K562 (cell line): ENCODE results near the gene EML5.
"Not testable (repeated sequence)": the region's sequence is repeated elsewhere in the genome, so short reads cannot be mapped to it uniquely, and the experiment has no call there.

Experiments used
- EZH2 ChIP-seq: IDR thresholded peaks from 2 replicates; pipeline ENCODE4 v1.6.1; 2012; ENCODE audit warnings: low read depth, mild to moderate bottlenecking, inconsistent platforms, low read length, borderline replicate concordance
- IRF9 ChIP-seq: fragments of 450-650 bp; IDR thresholded peaks from 2 replicates; pipeline ENCODE4 v1.6.1; 2016; ENCODE audit warnings: missing biosample characterization, missing genetic modification characterization
- PKNOX1 ChIP-seq: fragments of 450-650 bp; IDR thresholded peaks from 2 replicates; pipeline ENCODE4 v1.6.1; 2016
- POLR2A ChIP-seq: fragments of 450-650 bp; conservative IDR thresholded peaks from 2 replicates; pipeline ENCODE4 v1.6.1; 2016
- PRDM10 ChIP-seq: fragments of 450-650 bp; IDR thresholded peaks from 2 replicates; pipeline ENCODE4 v1.6.1; 2018; ENCODE audit not compliant: partially characterized antibody
- REST ChIP-seq, 2 experiments: fragments of 450-650 bp; formaldehyde crosslinking in 1 of 2; IDR thresholded peaks; 2 replicates each; pipeline versions ENCODE4 v1.4.0 to v1.6.1; 2014 to 2020; ENCODE audit warnings: mild to moderate bottlenecking in 2 of 2, borderline replicate concordance in 1 of 2, low read depth in 1 of 2
- ZKSCAN8 ChIP-seq: fragments of 200-800 bp; sonication (Bioruptor generic); IDR thresholded peaks from 2 replicates; pipeline ENCODE4 v1.6.1; 2016; ENCODE audit warnings: missing genetic modification characterization, missing compliant biosample characterization
- ZNF79 ChIP-seq: fragments of 250-450 bp; sonication (Bioruptor Pico); IDR thresholded peaks from 2 replicates; pipeline ENCODE4 v1.4.0; 2020; ENCODE audit warnings: low read depth, mild to moderate bottlenecking, moderate library complexity
- TF ChIP-seq, protein P1 (sequence below), 3 experiments: IDR thresholded peaks in 2 of 3; conservative IDR thresholded peaks in 1 of 3; 2 replicates each; pipeline ENCODE4 v1.5.1; 2011 to 2012; ENCODE audit warnings: low read length in 3 of 3, mild to moderate bottlenecking in 3 of 3, control low read depth in 2 of 3, improper control_type of control experiment in 1 of 3, inconsistent platforms in 1 of 3, low read depth in 1 of 3, mixed read lengths in 1 of 3, moderate library complexity in 1 of 3; ENCODE audit not compliant: insufficient read depth in 2 of 3

GRCh38 chr14:88819674-88820073, 26.9 kb upstream of the EML5 start:
- not testable (repeated sequence) for TF ChIP-seq PRDM10; ZKSCAN8 (CRISPR knock-in tag); ZNF79; EZH2; IRF9; REST (IDR thresholded peaks at IDR 0.05; ENCODE audit: borderline replicate concordance); REST (CRISPR knock-in tag; IDR thresholded peaks at IDR 0.05; ENCODE audit: low read depth); POLR2A
- TF ChIP-seq, protein P1, sequence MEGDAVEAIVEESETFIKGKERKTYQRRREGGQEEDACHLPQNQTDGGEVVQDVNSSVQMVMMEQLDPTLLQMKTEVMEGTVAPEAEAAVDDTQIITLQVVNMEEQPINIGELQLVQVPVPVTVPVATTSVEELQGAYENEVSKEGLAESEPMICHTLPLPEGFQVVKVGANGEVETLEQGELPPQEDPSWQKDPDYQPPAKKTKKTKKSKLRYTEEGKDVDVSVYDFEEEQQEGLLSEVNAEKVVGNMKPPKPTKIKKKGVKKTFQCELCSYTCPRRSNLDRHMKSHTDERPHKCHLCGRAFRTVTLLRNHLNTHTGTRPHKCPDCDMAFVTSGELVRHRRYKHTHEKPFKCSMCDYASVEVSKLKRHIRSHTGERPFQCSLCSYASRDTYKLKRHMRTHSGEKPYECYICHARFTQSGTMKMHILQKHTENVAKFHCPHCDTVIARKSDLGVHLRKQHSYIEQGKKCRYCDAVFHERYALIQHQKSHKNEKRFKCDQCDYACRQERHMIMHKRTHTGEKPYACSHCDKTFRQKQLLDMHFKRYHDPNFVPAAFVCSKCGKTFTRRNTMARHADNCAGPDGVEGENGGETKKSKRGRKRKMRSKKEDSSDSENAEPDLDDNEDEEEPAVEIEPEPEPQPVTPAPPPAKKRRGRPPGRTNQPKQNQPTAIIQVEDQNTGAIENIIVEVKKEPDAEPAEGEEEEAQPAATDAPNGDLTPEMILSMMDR (IDR thresholded peaks at IDR 0.05 in 2 of 3, conservative IDR thresholded peaks at IDR 0.05 in 1 of 3; ENCODE audit: insufficient read depth in 2 of 3, low read depth in 1 of 3, low read length in 3 of 3) = not testable (repeated sequence)
- peak; percentile 67 for TF ChIP-seq PKNOX1
